CD14-positive monocyte (primary cell): ENCODE measurements around the gene TRIOBP. TPM values are rescaled to one million over a fixed set of nuclear protein-coding genes. Genes with fewer than 3 reads are reported as not detected.
A peak's percentile ranks its signal among the peaks of the same experiment; 100 is the strongest.

ENCODE experiments used
- DNase-seq, 3 donors: peaks; one replicate each; pipeline ENCODE4 v3.0.0-alpha.2; 2011 to 2022
- H2AFZ ChIP-seq: 2 replicates; pipeline ENCODE4 v1.6.0; 2012; ENCODE audit warnings: mild to moderate bottlenecking, low read depth, low read length, inconsistent platforms; ENCODE audit not compliant: insufficient read depth, poor library complexity, severe bottlenecking
- H3K27ac ChIP-seq, 2 donors: 1 replicate in 1 of 2; 2 replicates in 1 of 2; pipeline ENCODE4 v1.5.1; 2012 to 2013; ENCODE audit warnings: low read length in 2 of 2, control low read depth in 1 of 2, inconsistent platforms in 1 of 2, low read depth in 1 of 2, mild to moderate bottlenecking in 1 of 2
- H3K27me3 ChIP-seq, 2 donors: one replicate each; pipeline versions ENCODE4 v1.6.0 to v1.6.1; 2011 to 2013; ENCODE audit warnings: low read length in 2 of 2; ENCODE audit not compliant: control insufficient read depth in 2 of 2, insufficient read depth in 2 of 2
- H3K36me3 ChIP-seq, 2 donors: replicated peaks in 1 of 2; 1 replicate in 1 of 2; 2 replicates in 1 of 2; pipeline versions ENCODE4 v1.5.1 to v1.6.1; 2012 to 2013; ENCODE audit warnings: low read length in 2 of 2, control low read depth in 1 of 2, inconsistent platforms in 1 of 2, mild to moderate bottlenecking in 1 of 2; ENCODE audit not compliant: insufficient read depth in 2 of 2, control insufficient read depth in 1 of 2
- H3K4me1 ChIP-seq, 2 donors: 1 replicate in 1 of 2; 2 replicates in 1 of 2; pipeline versions ENCODE4 v1.5.1 to v1.6.1; 2012 to 2013; ENCODE audit warnings: low read length in 2 of 2, control low read depth in 1 of 2, inconsistent platforms in 1 of 2, mild to moderate bottlenecking in 1 of 2, moderate library complexity in 1 of 2; ENCODE audit not compliant: insufficient read depth in 2 of 2, control insufficient read depth in 1 of 2
- H3K4me2 ChIP-seq: replicated peaks from 2 replicates; pipeline ENCODE3; 2012; ENCODE audit warnings: low read length, moderate library complexity, mild to moderate bottlenecking; ENCODE audit not compliant: poor library complexity, severe bottlenecking; ENCODE audit errors: extremely low read depth
- H3K4me3 ChIP-seq, 3 experiments: fragments of 200-600 bp in 1 of 3; sonication (generic) in 1 of 3; replicated peaks in 1 of 3; 1 replicate in 2 of 3; 2 replicates in 1 of 3; pipeline ENCODE4 v1.5.1; 2011 to 2013; ENCODE audit warnings: low read length in 3 of 3, mild to moderate bottlenecking in 3 of 3, control low read depth in 2 of 3, low read depth in 2 of 3, inconsistent platforms in 1 of 3, moderate library complexity in 1 of 3
- H3K79me2 ChIP-seq: 2 replicates; pipeline ENCODE4 v1.6.0; 2012; ENCODE audit warnings: mild to moderate bottlenecking, control low read depth, inconsistent platforms, low read length, moderate library complexity; ENCODE audit not compliant: insufficient read depth
- H3K9ac ChIP-seq: 2 replicates; pipeline ENCODE4 v1.6.0; 2017; ENCODE audit warnings: low read length, mild to moderate bottlenecking; ENCODE audit not compliant: insufficient read depth, poor library complexity, severe bottlenecking
- H3K9me3 ChIP-seq, 2 donors: replicated peaks in 1 of 2; 1 replicate in 1 of 2; 2 replicates in 1 of 2; pipeline versions ENCODE4 v1.5.1 to v1.6.1; 2012 to 2013; ENCODE audit warnings: low read length in 2 of 2, control low read depth in 1 of 2; ENCODE audit not compliant: control insufficient read depth in 1 of 2, insufficient read depth in 1 of 2
- H4K20me1 ChIP-seq: 2 replicates; pipeline ENCODE4 v1.6.0; 2012; ENCODE audit warnings: mild to moderate bottlenecking, low read length, control low read depth, moderate library complexity; ENCODE audit not compliant: insufficient read depth
- H3K27ac Mint-ChIP-seq, 7 donors: one replicate each; pipeline ENCODE4 v1.8.0; 2020; ENCODE audit warnings: mild to moderate bottlenecking in 7 of 7, mixed read lengths in 7 of 7, moderate library complexity in 6 of 7, inconsistent platforms in 2 of 7
- H3K27me3 Mint-ChIP-seq, 3 donors: one replicate each; pipeline ENCODE4 v1.8.0; 2021 to 2022; ENCODE audit warnings: low read depth in 3 of 3, mild to moderate bottlenecking in 3 of 3, mixed read lengths in 3 of 3, moderate library complexity in 3 of 3, inconsistent platforms in 1 of 3
- H3K36me3 Mint-ChIP-seq, 2 donors: one replicate each; pipeline ENCODE4 v1.8.0; 2020; ENCODE audit warnings: mixed read lengths in 2 of 2, inconsistent platforms in 1 of 2, mild to moderate bottlenecking in 1 of 2
- H3K4me1 Mint-ChIP-seq: one replicate; pipeline ENCODE4 v1.8.0; 2020; ENCODE audit warnings: mild to moderate bottlenecking, mixed read lengths
- H3K4me3 Mint-ChIP-seq, 2 donors: one replicate each; pipeline ENCODE4 v1.8.0; 2020; ENCODE audit warnings: mild to moderate bottlenecking in 2 of 2, mixed read lengths in 2 of 2, moderate library complexity in 1 of 2
- H3K9me3 Mint-ChIP-seq, 7 donors: one replicate each; pipeline ENCODE4 v1.8.0; 2020 to 2022; ENCODE audit warnings: mixed read lengths in 7 of 7, mild to moderate bottlenecking in 6 of 7, moderate library complexity in 6 of 7, inconsistent platforms in 2 of 7
- CTCF ChIP-seq: fragments of 200-600 bp; IDR thresholded peaks from one replicate; pipeline ENCODE4 v1.8.0; 2022; ENCODE audit warnings: antibody characterized with exemption, mild to moderate bottlenecking
- WGBS: methylation state at CpG from one replicate; pipeline ENCODE4 v1.1.5; 2013; ENCODE audit warnings: missing lambda C conversion rate; ENCODE audit not compliant: insufficient coverage; 5-methylcytosine and 5-hydroxymethylcytosine counted together
- intact Hi-C, 2 donors: fragments of 100-400 bp; cut with micrococcal nuclease; formaldehyde crosslinking; loops; one replicate each; pipeline versions ENCODE4 v1.15.0 to v1.15.1; 2023
- polyA plus RNA-seq, 3 donors: library from polyadenylated mRNA; depleted of rRNA in 1 of 3; unstranded in 2 of 3; stranded (reverse) in 1 of 3; fragments of 300-500 nt in 2 of 3; fragments of >200 nt in 1 of 3; fragmentation: Illumina TruSeq in 2 of 3; gene quantifications; 1 replicate in 2 of 3; 2 replicates in 1 of 3; pipeline ENCODE4 v1.2.3, GENCODE V29; 2012 to 2021

Gene TRIOBP
- polyA plus RNA-seq, 3 donors = 43.0 to 46.6 (median 44.7) TPM

GRCh38 chr22:37818409-37819104, 121.7 kb downstream of the TRIOBP start:
- WGBS = 2% methylated on average over 67 of the region's 68 CpGs
- Mint-ChIP-seq H3K36me3 (no peaks in the 10 kb centered on the region), H3K4me1 (peaks cover 20% of the 10 kb centered on the region), H3K4me3 (peak overlapping the region; percentile 68 to 89), H3K27me3 (peaks cover 33 to 42% (median 34%) of the 10 kb centered on the region in 3 donors), H3K27ac (no peak overlapping the region), H3K9me3 (peaks cover 0 to 7% (median 0%) of the 10 kb centered on the region in 7 donors)
- peak overlapping the region; percentile 85 for H3K4me2 ChIP-seq
- DNase-seq = peak; percentile 56 to 71 (median 66)
- H3K27me3 ChIP-seq = peaks cover 7 to 34% of the 10 kb centered on the region in 2 donors
- H3K9ac ChIP-seq = peak overlapping the region; percentile 57
- H3K4me3 ChIP-seq = peak overlapping the region; percentile 14 to 72 (median 21)
- no peak overlapping the region for H3K27ac ChIP-seq
- H3K9me3 ChIP-seq = no peaks in the 10 kb centered on the region
- intact Hi-C loops = loop anchor here (5.0 to 10.0 kb wide), 2 partner anchors 146 to 149 kb away; no protein-coding TSS in a partner anchor
- no peaks in the 10 kb centered on the region for H4K20me1 ChIP-seq
- TF ChIP-seq CTCF = peak; percentile 57
- H3K79me2 ChIP-seq = no peaks in the 10 kb centered on the region
- H3K4me1 ChIP-seq = peaks cover 16 to 20% of the 10 kb centered on the region in 2 donors
- peak overlapping the region; percentile 84 for H2AFZ ChIP-seq
- H3K36me3 ChIP-seq = no peaks in the 10 kb centered on the region

GRCh38 chr22:37819105-37819433, 122.2 kb downstream of the TRIOBP start:
- peaks cover 16 to 21% of the 10 kb centered on the region in 2 donors for H3K4me1 ChIP-seq
- H2AFZ ChIP-seq = peak overlapping the region; percentile 84
- intact Hi-C loops = loop anchor here (5.0 to 10.0 kb wide), 2 partner anchors 146 to 148 kb away; no protein-coding TSS in a partner anchor
- H3K9me3 ChIP-seq = no peaks in the 10 kb centered on the region
- Mint-ChIP-seq H3K36me3 (no peaks in the 10 kb centered on the region), H3K4me3 (peak overlapping the region; percentile 68 to 89), H3K9me3 (peaks cover 0 to 7% (median 0%) of the 10 kb centered on the region in 7 donors), H3K27ac (peak overlapping the region in 1 of 7 donors; percentile 50), H3K27me3 (peaks cover 37 to 48% (median 38%) of the 10 kb centered on the region in 3 donors), H3K4me1 (peaks cover 20% of the 10 kb centered on the region)
- no peaks in the 10 kb centered on the region for H3K79me2 ChIP-seq
- TF ChIP-seq CTCF = peak; percentile 9
- DNase-seq = no peak
- no peak overlapping the region for H3K27ac ChIP-seq
- no peaks in the 10 kb centered on the region for H4K20me1 ChIP-seq
- peaks cover 7 to 38% of the 10 kb centered on the region in 2 donors for H3K27me3 ChIP-seq
- 43% methylated on average over 8 of the region's 14 CpGs for WGBS
- peak overlapping the region; percentile 57 for H3K9ac ChIP-seq
- peak overlapping the region; percentile 85 for H3K4me2 ChIP-seq
- H3K36me3 ChIP-seq = no peaks in the 10 kb centered on the region
- H3K4me3 ChIP-seq = peak overlapping the region in 2 of 3 experiments; percentile 21 to 72
